GM19035 (cell line): ENCODE results near the gene LARP4B.
"Not testable (repeated sequence)": the region's sequence is repeated elsewhere in the genome, so short reads cannot be mapped to it uniquely, and the experiment has no call there.

Source experiments
- ATAC-seq: cut with Tn5 transposase; IDR thresholded peaks from one replicate; pipeline ENCODE4 v1.9.1; 2021; ENCODE audit not compliant: unreplicated experiment

LARP4B gene

GRCh38 chr10:773562-774161, 157.8 kb downstream of the LARP4B start:
- no peak for ATAC-seq

- ATAC-seq = no peak
Observed at GRCh38 chr10:772227-772637, 159.3 kb downstream of the LARP4B start.

- no peak for ATAC-seq
Observed at GRCh38 chr10:771647-772046, 159.9 kb downstream of the LARP4B start.

GRCh38 chr10:770975-771374, 160.5 kb downstream of the LARP4B start:
- ATAC-seq = no peak

GRCh38 chr10:770048-770712, 161.3 kb downstream of the LARP4B start:
- ATAC-seq = not testable (repeated sequence)

GRCh38 chr10:767794-768193, 163.7 kb downstream of the LARP4B start:
- ATAC-seq = no peak

GRCh38 chr10:767211-767610, 164.3 kb downstream of the LARP4B start:
- no peak for ATAC-seq

GRCh38 chr10:761376-761775, 170.1 kb downstream of the LARP4B start:
- ATAC-seq = no peak

- ATAC-seq = no peak
Observed at GRCh38 chr10:760622-761021, 170.9 kb downstream of the LARP4B start.

- ATAC-seq = no peak
Observed at GRCh38 chr10:759898-760477, 171.5 kb downstream of the LARP4B start.
